H1 (cell line): ENCODE measurements around the gene MTNR1A. TPM values are rescaled to one million over a fixed set of nuclear protein-coding genes. Genes with fewer than 3 reads are reported as not detected.

Experiments
- CTCF ChIA-PET: fragments of 300-600 bp; sonication (Branson Sonifier 250); formaldehyde crosslinking; loops from one replicate; lab custom pipeline; 2021; ENCODE audit not compliant: partially characterized antibody; lab: Charles Lee
- POLR2A ChIA-PET: fragments of 300-600 bp; sonication (Branson Sonifier 250); formaldehyde crosslinking; loops from one replicate; lab custom pipeline; 2021; ENCODE audit warnings: inconsistent platforms; ENCODE audit not compliant: partially characterized antibody; lab: Charles Lee
- DNase-seq, 2 experiments: peaks; one replicate each; pipeline versions ENCODE4 v3.0.0 to v3.0.0-alpha.2; 2010 to 2022; ENCODE audit warnings: low spot score in 2 of 2, low read depth in 1 of 2, mixed read lengths in 1 of 2
- FAIRE-seq: peaks from 2 replicates; lab custom pipeline; 2011; peaks lifted over from hg19 to GRCh38; lab: Jason Lieb, UNC
- H2AFZ ChIP-seq: 2 replicates; pipeline ENCODE4 v1.8.1; 2012; ENCODE audit warnings: low read length, inconsistent platforms
- H2AK5ac ChIP-seq: 2 replicates; pipeline ENCODE4 v1.6.1; 2013; ENCODE audit warnings: low read depth, low read length
- H2BK120ac ChIP-seq: replicated peaks from 2 replicates; pipeline ENCODE3; 2013; ENCODE audit warnings: low read depth, low read length, inconsistent platforms
- H2BK12ac ChIP-seq: 2 replicates; pipeline ENCODE4 v1.6.1; 2013; ENCODE audit warnings: low read depth, low read length
- H2BK15ac ChIP-seq: 2 replicates; pipeline ENCODE4 v1.6.1; 2013; ENCODE audit warnings: low read length
- H2BK20ac ChIP-seq: 2 replicates; pipeline ENCODE4 v1.6.1; 2013; ENCODE audit warnings: low read length
- H2BK5ac ChIP-seq: 2 replicates; pipeline ENCODE4 v1.6.1; 2013; ENCODE audit warnings: low read depth, low read length
- H3K14ac ChIP-seq: 2 replicates; pipeline ENCODE4 v1.6.1; 2013; ENCODE audit warnings: inconsistent platforms; ENCODE audit not compliant: insufficient read length
- H3K18ac ChIP-seq: 2 replicates; pipeline ENCODE4 v1.6.1; 2013; ENCODE audit warnings: low read length; ENCODE audit errors: extremely low read depth
- H3K23ac ChIP-seq: 2 replicates; pipeline ENCODE4 v1.6.1; 2013; ENCODE audit warnings: inconsistent platforms; ENCODE audit not compliant: insufficient read length
- H3K23me2 ChIP-seq: 2 replicates; pipeline ENCODE4 v1.6.1; 2013; ENCODE audit warnings: low read depth, low read length
- H3K27ac ChIP-seq: 2 replicates; pipeline ENCODE4 v1.6.1; 2011; ENCODE audit warnings: low read depth, low read length, inconsistent platforms
- H3K27me3 ChIP-seq, 4 experiments: replicated peaks in 1 of 4; 1 replicate in 1 of 4; 2 replicates in 3 of 4; pipeline versions ENCODE4 v1.6.1 to v1.8.1; 2011 to 2013; ENCODE audit warnings: low read length in 3 of 4, mild to moderate bottlenecking in 3 of 4, inconsistent platforms in 2 of 4, mixed read lengths in 2 of 4, moderate library complexity in 1 of 4; ENCODE audit not compliant: control insufficient read depth in 3 of 4, insufficient read depth in 3 of 4; ENCODE audit errors: extremely low read depth in 1 of 4
- H3K36me3 ChIP-seq, 4 experiments: 2 replicates each; pipeline versions ENCODE4 v1.6.1 to v1.8.1; 2011 to 2013; ENCODE audit warnings: mild to moderate bottlenecking in 4 of 4, low read length in 3 of 4, moderate library complexity in 2 of 4, control low read depth in 1 of 4, inconsistent platforms in 1 of 4; ENCODE audit not compliant: insufficient read depth in 4 of 4, control insufficient read depth in 2 of 4
- H3K4ac ChIP-seq: replicated peaks from 2 replicates; pipeline ENCODE3; 2013; ENCODE audit warnings: low read length, low read depth, mixed read lengths, inconsistent platforms; ENCODE audit not compliant: insufficient read length
- H3K4me1 ChIP-seq, 4 experiments: replicated peaks in 1 of 4; 1 replicate in 1 of 4; 2 replicates in 3 of 4; pipeline versions ENCODE4 v1.6.1 to v1.8.1; 2011 to 2013; ENCODE audit warnings: low read length in 3 of 4, inconsistent platforms in 2 of 4, mixed read lengths in 1 of 4; ENCODE audit not compliant: insufficient read depth in 4 of 4, control insufficient read depth in 3 of 4
- H3K4me2 ChIP-seq, 2 experiments: 2 replicates each; pipeline versions ENCODE4 v1.6.1 to v1.8.1; 2011 to 2013; ENCODE audit warnings: low read depth in 2 of 2, low read length in 2 of 2, control low read depth in 1 of 2, inconsistent platforms in 1 of 2, mild to moderate bottlenecking in 1 of 2; ENCODE audit not compliant: insufficient read depth in 1 of 2
- H3K4me3 ChIP-seq, 4 experiments: fragments of 200-600, 300-600 bp in 1 of 4; sonication (generic), shearing (Covaris generic), sonication (Bioruptor Twin) in 1 of 4; 2 replicates each; pipeline versions ENCODE4 v1.5.1 to v1.8.1; 2011 to 2016; ENCODE audit warnings: low read length in 4 of 4, low read depth in 3 of 4, control low read depth in 2 of 4, inconsistent platforms in 2 of 4, mild to moderate bottlenecking in 2 of 4, mixed read lengths in 1 of 4, moderate library complexity in 1 of 4; ENCODE audit not compliant: insufficient read depth in 2 of 4; ENCODE audit errors: extremely low read depth in 1 of 4
- H3K56ac ChIP-seq: replicated peaks from 2 replicates; pipeline ENCODE3; 2013; ENCODE audit warnings: low read depth, mild to moderate bottlenecking, mixed read lengths, low read length, inconsistent platforms; ENCODE audit not compliant: insufficient read length
- H3K79me1 ChIP-seq: 2 replicates; pipeline ENCODE4 v1.6.1; 2013; ENCODE audit warnings: low read depth, low read length, control low read depth
- H3K79me2 ChIP-seq, 2 experiments: 2 replicates each; pipeline versions ENCODE4 v1.6.1 to v1.8.1; 2012 to 2013; ENCODE audit warnings: low read length in 2 of 2, mild to moderate bottlenecking in 2 of 2, inconsistent platforms in 1 of 2; ENCODE audit not compliant: insufficient read depth in 2 of 2, control insufficient read depth in 1 of 2
- H3K9ac ChIP-seq, 4 experiments: replicated peaks in 1 of 4; 1 replicate in 1 of 4; 2 replicates in 3 of 4; pipeline versions ENCODE4 v1.6.1 to v1.8.1; 2011 to 2013; ENCODE audit warnings: low read depth in 3 of 4, low read length in 3 of 4, control low read depth in 2 of 4, mild to moderate bottlenecking in 2 of 4, moderate library complexity in 2 of 4, inconsistent platforms in 1 of 4; ENCODE audit errors: extremely low read depth in 1 of 4
- H3K9me3 ChIP-seq, 2 experiments: 2 replicates each; pipeline versions ENCODE4 v1.6.1 to v1.8.1; 2012 to 2013; ENCODE audit warnings: mild to moderate bottlenecking in 2 of 2, moderate library complexity in 2 of 2, control low read depth in 1 of 2, inconsistent platforms in 1 of 2, low read depth in 1 of 2, low read length in 1 of 2, mixed read lengths in 1 of 2; ENCODE audit not compliant: insufficient read depth in 2 of 2
- H4K20me1 ChIP-seq, 2 experiments: replicated peaks in 1 of 2; 2 replicates each; pipeline versions ENCODE3 to v1.8.1; 2011 to 2013; ENCODE audit warnings: inconsistent platforms in 2 of 2, low read length in 2 of 2, mild to moderate bottlenecking in 1 of 2; ENCODE audit not compliant: insufficient read depth in 2 of 2, control insufficient read depth in 1 of 2
- H4K5ac ChIP-seq: 2 replicates; pipeline ENCODE4 v1.6.1; 2013; ENCODE audit warnings: low read length, low read depth, mixed read lengths, inconsistent platforms; ENCODE audit not compliant: insufficient read length
- H4K8ac ChIP-seq: 2 replicates; pipeline ENCODE4 v1.8.0; 2013; ENCODE audit warnings: mild to moderate bottlenecking, moderate library complexity, low read length, inconsistent platforms; ENCODE audit not compliant: insufficient read depth; ENCODE audit errors: extremely low read depth
- H4K91ac ChIP-seq: replicated peaks from 2 replicates; pipeline ENCODE3; 2013; ENCODE audit warnings: low read length, mixed read lengths, inconsistent platforms; ENCODE audit not compliant: insufficient read length
- RAD21 ChIP-seq, 2 experiments: IDR thresholded peaks in 1 of 2; conservative IDR thresholded peaks in 1 of 2; 2 replicates each; pipeline ENCODE4 v1.6.1; 2011; ENCODE audit warnings: low read depth in 2 of 2, low read length in 2 of 2, improper control_type of control experiment in 1 of 2, inconsistent platforms in 1 of 2, mild to moderate bottlenecking in 1 of 2, moderate library complexity in 1 of 2
- WGBS, 2 experiments: shearing (Covaris generic) in 1 of 2; methylation state at CpG; one replicate each; pipeline versions ENCODE4 v1.1.6 to v1.1.7; 2013 to 2015; ENCODE audit warnings: low lambda C conversion rate in 2 of 2, mixed read lengths in 2 of 2, inconsistent platforms in 1 of 2, low coverage in 1 of 2, missing lambda C conversion rate in 1 of 2; ENCODE audit not compliant: insufficient replicate concordance in 2 of 2, insufficient coverage in 1 of 2, insufficient read length in 1 of 2; ENCODE audit errors: extremely low coverage in 1 of 2, missing lambda C conversion rate in 1 of 2; 5-methylcytosine and 5-hydroxymethylcytosine counted together
- polyA plus RNA-seq, 7 experiments: library from polyadenylated mRNA; depleted of rRNA in 3 of 7; stranded (reverse) in 5 of 7; unstranded in 2 of 7; fragments of >200 nt in 5 of 7; fragments of 200-250 nt in 2 of 7; gene quantifications; 1 replicate in 5 of 7; 2 replicates in 1 of 7; 4 replicates in 1 of 7; pipeline versions ENCODE4 v1.2.1 to v1.2.3, GENCODE V29; 2011 to 2013; ENCODE audit warnings: missing spikeins in 2 of 7, mixed read lengths in 2 of 7
- total RNA-seq: library from RNA; stranded (reverse); fragmentation: NEBNext Ultra II Directional; extraction: Animal tissue kit (Norgen Biotek cat#: 25700); gene quantifications from 2 replicates; pipeline ENCODE4 v1.2.1, GENCODE V29; 2021
- TF ChIP-seq, protein P1 (sequence below): IDR thresholded peaks from 2 replicates; pipeline ENCODE4 v1.6.1; 2012; ENCODE audit warnings: inconsistent platforms

Gene MTNR1A
- total and polyA plus RNA-seq, 2 of the 8 experiments (the other 6 are each of a cell fraction or from before 2014, with no cell fraction given), result 0.45 to 1.0 TPM

DNA sequence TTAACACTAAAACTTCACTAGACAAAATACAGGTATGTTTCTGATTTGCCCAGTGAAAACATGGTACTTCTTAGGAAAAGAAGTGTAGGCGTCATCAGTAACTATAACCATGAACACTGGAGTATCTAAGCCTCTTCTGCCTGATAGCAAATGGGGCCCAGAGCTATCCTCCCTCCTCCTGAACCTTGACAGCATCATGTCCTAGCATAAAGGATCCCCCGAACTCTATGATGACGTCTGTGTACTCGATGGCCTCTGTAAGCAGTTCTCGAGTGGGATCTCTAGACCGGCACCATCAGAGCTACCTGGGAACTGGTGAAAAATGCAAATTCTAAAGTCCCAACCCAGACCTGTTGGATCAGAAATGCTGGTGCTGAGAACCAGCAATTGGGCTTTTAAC is 36.3 kb upstream of the MTNR1A start:
- Histone ChIP-seq H3K9ac (no peak overlapping the region), H3K23ac (no peak overlapping the region), H2AK5ac (no peak overlapping the region), H4K91ac (no peak overlapping the region), H3K4me2 (no peak overlapping the region), H3K79me2 (no peaks in the 10 kb centered on the region), H3K23me2 (no peaks in the 10 kb centered on the region), H3K56ac (no peak overlapping the region), H4K8ac (no peak overlapping the region), H4K20me1 (peaks cover 0 to 4% of the 10 kb centered on the region in 2 experiments), H3K27ac (no peak overlapping the region), H3K4ac (no peak overlapping the region), H3K4me3 (no peak overlapping the region), H3K9me3 (no peaks in the 10 kb centered on the region; a peak in 1 of 4 replicates), H4K5ac (no peak overlapping the region), H2AFZ (no peak overlapping the region), H3K79me1 (no peaks in the 10 kb centered on the region), H2BK120ac (no peak overlapping the region), H2BK12ac (no peak overlapping the region), H3K27me3 (no peaks in the 10 kb centered on the region), H2BK15ac (no peak overlapping the region), H3K18ac (no peak overlapping the region), H3K4me1 (no peaks in the 10 kb centered on the region; a peak in 1 of 7 replicates), H2BK20ac (no peak overlapping the region), H3K36me3 (peaks cover 15 to 68% (median 39%) of the 10 kb centered on the region in 4 experiments), H3K14ac (no peak overlapping the region), H2BK5ac (no peak overlapping the region)
- WGBS, 2 experiments, result 90% methylated on average over 6 of the region's 6 CpGs; no CpG with 5 or more reads in 1 of the 2 experiments
- DNase-seq (no peak), FAIRE-seq (no peak)
- TF ChIP-seq, protein P1, sequence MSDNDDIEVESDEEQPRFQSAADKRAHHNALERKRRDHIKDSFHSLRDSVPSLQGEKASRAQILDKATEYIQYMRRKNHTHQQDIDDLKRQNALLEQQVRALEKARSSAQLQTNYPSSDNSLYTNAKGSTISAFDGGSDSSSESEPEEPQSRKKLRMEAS, result no peak
- no peak for TF ChIP-seq RAD21 (IDR thresholded peaks at IDR 0.05 in 1 of 2, conservative IDR thresholded peaks at IDR 0.05 in 1 of 2; ENCODE audit: low read depth in 2 of 2, low read length in 2 of 2)
- POLR2A ChIA-PET, result interaction anchor here (1.2 kb wide), 1 partner anchor 131 kb away, joined by 3 read pairs; no protein-coding TSS in a partner anchor
- CTCF ChIA-PET, result interaction anchor here (1.5 kb wide), 1 partner anchor 37 kb away, joined by 3 read pairs; the partner anchor contains the start of gene MTNR1A
